A549 treated with AZD2906 at 1 μM for 4 hours (cell line): ENCODE results near the gene MORN1. TPM values are rescaled to one million over a fixed set of nuclear protein-coding genes. Genes with fewer than 3 reads are reported as not detected.

Experiments
- total RNA-seq: library from RNA; stranded (reverse); fragments of 200-300 nt; extraction: Qiagen RNA extraction; gene quantifications from 5 replicates; pipeline ENCODE4 v1.2.3, GENCODE V29; 2022

The MORN1 gene
- 4.6 to 6.2 TPM (median 5.3 TPM) in 5 replicates for total RNA-seq

GRCh38 chr1:2391041-2391930 is at the start of gene MORN1, which contains the start of gene RER1:
MORN1 (minus strand) TSS chr1:2391554; CDS start chr1:2391533, 21 bp downstream.
RER1 (plus strand) TSS chr1:2391841; CDS start chr1:2395791, 3,950 bp downstream.

GRCh38 chr1:2412395-2412772 is 21.0 kb upstream of the MORN1 start, which contains the start of gene PEX10:
PEX10 (minus strand) TSS chr1:2412564; CDS start chr1:2412502, 62 bp downstream.

Other genes starting within 250 kb of the MORN1 start
- 37.4 to 65.6 TPM (median 60.7 TPM) in 5 replicates for gene FAAP20, start 196.8 kb downstream of the MORN1 start, total RNA-seq
- 22.2 to 25.1 TPM (median 24.5 TPM) in 5 replicates for gene SKI, start 163.2 kb downstream of the MORN1 start, total RNA-seq
- 86.9 to 124 TPM (median 118 TPM) in 5 replicates for gene RER1, start 287 bp upstream of the MORN1 start, total RNA-seq
- gene PEX10, start 21.0 kb upstream of the MORN1 start, total RNA-seq: 19.7 to 25.8 TPM (median 24.5 TPM) in 5 replicates
- 0.17 to 0.40 TPM (median 0.31 TPM) in 5 replicates for gene PLCH2, start 84.7 kb upstream of the MORN1 start, total RNA-seq
- gene PANK4, start 135.0 kb upstream of the MORN1 start, total RNA-seq: 8.0 to 11.6 TPM (median 10.6 TPM) in 5 replicates
- gene HES5, start 138.7 kb upstream of the MORN1 start, total RNA-seq: not detected in 5 replicates
- 0.08 to 0.24 TPM (median 0.15 TPM) in 5 replicates for gene TNFRSF14, start 164.8 kb upstream of the MORN1 start, total RNA-seq
- gene PRXL2B, start 195.2 kb upstream of the MORN1 start, total RNA-seq: 19.9 to 25.1 TPM (median 21.7 TPM) in 5 replicates
- gene MMEL1, start 241.5 kb upstream of the MORN1 start, total RNA-seq: 0.26 TPM in 1 of 5 replicates, not detected in the others